ENCODE measurements around the gene CES5A.

CES5A gene

GRCh38 chr16:55888546-55888945, 13.4 kb upstream of the CES5A start:
- Histone ChIP-seq H3K27me3 (ENCODE audit: control insufficient read depth, low read length) (no peaks in the 10 kb centered on the region), H3K4me3 (ENCODE audit: low read length) (no peak overlapping the region), H3K4me2 (ENCODE audit: low read length) (no peak overlapping the region), H3K27ac (ENCODE audit: low read depth, low read length) (no peak overlapping the region), H3K9me3 (ENCODE audit: control insufficient read depth, insufficient read depth, low read length) (peaks cover 3% of the 10 kb centered on the region; the same call in 1 of the 2 replicates), H3K4me1 (ENCODE audit: control insufficient read depth, low read length) (no peaks in the 10 kb centered on the region), H3K79me2 (ENCODE audit: control insufficient read depth, low read length) (no peaks in the 10 kb centered on the region), H3K36me3 (ENCODE audit: control insufficient read depth, low read length) (no peaks in the 10 kb centered on the region), H4K20me1 (ENCODE audit: control insufficient read depth, insufficient read depth, low read depth, low read length) (no peaks in the 10 kb centered on the region), H3F3A (ENCODE audit: control insufficient read depth, insufficient read depth) (no peaks in the 10 kb centered on the region), H3K9me2 (replicated peaks; ENCODE audit: control insufficient read depth, low read length) (no peaks in the 10 kb centered on the region)
- TF ChIP-seq CTCF (IDR thresholded peaks at IDR 0.05; ENCODE audit: low read depth, low read length, poor library complexity, severe bottlenecking), result no peak
- TF ChIP-seq EZH2phosphoT487 (IDR thresholded peaks at IDR 0.05; ENCODE audit: borderline replicate concordance, low read length), result no peak

- Histone ChIP-seq H3K36me3 (ENCODE audit: control insufficient read depth, low read length) (no peaks in the 10 kb centered on the region), H3K9me3 (ENCODE audit: control insufficient read depth, insufficient read depth, low read length) (no peaks in the 10 kb centered on the region), H3K79me2 (ENCODE audit: control insufficient read depth, low read length) (no peaks in the 10 kb centered on the region), H3K27me3 (ENCODE audit: control insufficient read depth, low read length) (no peaks in the 10 kb centered on the region), H3K4me3 (ENCODE audit: low read length) (no peak overlapping the region), H3K9me2 (replicated peaks; ENCODE audit: control insufficient read depth, low read length) (no peaks in the 10 kb centered on the region), H3F3A (ENCODE audit: control insufficient read depth, insufficient read depth) (no peaks in the 10 kb centered on the region), H3K4me2 (ENCODE audit: low read length) (no peak overlapping the region), H4K20me1 (ENCODE audit: control insufficient read depth, insufficient read depth, low read depth, low read length) (no peaks in the 10 kb centered on the region), H3K4me1 (ENCODE audit: control insufficient read depth, low read length) (no peaks in the 10 kb centered on the region), H3K27ac (ENCODE audit: low read depth, low read length) (no peak overlapping the region)
- no peak for TF ChIP-seq EZH2phosphoT487 (IDR thresholded peaks at IDR 0.05; ENCODE audit: borderline replicate concordance, low read length)
- TF ChIP-seq CTCF (IDR thresholded peaks at IDR 0.05; ENCODE audit: low read depth, low read length, poor library complexity, severe bottlenecking), result no peak
Measured at GRCh38 chr16:55876854-55877253, 1.7 kb upstream of the CES5A start.

- Histone ChIP-seq H3K4me2 (ENCODE audit: low read length) (no peak overlapping the region), H3K27ac (ENCODE audit: low read depth, low read length) (no peak overlapping the region), H3F3A (ENCODE audit: control insufficient read depth, insufficient read depth) (no peaks in the 10 kb centered on the region), H3K9me3 (ENCODE audit: control insufficient read depth, insufficient read depth, low read length) (no peaks in the 10 kb centered on the region), H3K4me3 (ENCODE audit: low read length) (no peak overlapping the region), H3K79me2 (ENCODE audit: control insufficient read depth, low read length) (no peaks in the 10 kb centered on the region), H4K20me1 (ENCODE audit: control insufficient read depth, insufficient read depth, low read depth, low read length) (no peaks in the 10 kb centered on the region), H3K36me3 (ENCODE audit: control insufficient read depth, low read length) (no peaks in the 10 kb centered on the region), H3K27me3 (ENCODE audit: control insufficient read depth, low read length) (no peaks in the 10 kb centered on the region), H3K4me1 (ENCODE audit: control insufficient read depth, low read length) (no peaks in the 10 kb centered on the region), H3K9me2 (replicated peaks; ENCODE audit: control insufficient read depth, low read length) (no peaks in the 10 kb centered on the region)
- TF ChIP-seq EZH2phosphoT487 (IDR thresholded peaks at IDR 0.05; ENCODE audit: borderline replicate concordance, low read length) (no peak), CTCF (IDR thresholded peaks at IDR 0.05; ENCODE audit: low read depth, low read length, poor library complexity, severe bottlenecking) (no peak)
Measured at GRCh38 chr16:55873122-55873521, 2.1 kb downstream of the CES5A start.

- no peak overlapping the region for H3K4me2 ChIP-seq (ENCODE audit: low read length)
- no peaks in the 10 kb centered on the region for H3K9me3 ChIP-seq (ENCODE audit: control insufficient read depth, insufficient read depth, low read length)
- TF ChIP-seq CTCF (IDR thresholded peaks at IDR 0.05; ENCODE audit: low read depth, low read length, poor library complexity, severe bottlenecking) (no peak), EZH2phosphoT487 (IDR thresholded peaks at IDR 0.05; ENCODE audit: borderline replicate concordance, low read length) (no peak)
- no peaks in the 10 kb centered on the region for H3K27me3 ChIP-seq (ENCODE audit: control insufficient read depth, low read length)
- no peaks in the 10 kb centered on the region for H4K20me1 ChIP-seq (ENCODE audit: control insufficient read depth, insufficient read depth, low read depth, low read length)
- no peak overlapping the region for H3K27ac ChIP-seq (ENCODE audit: low read depth, low read length)
- no peaks in the 10 kb centered on the region for H3F3A ChIP-seq (ENCODE audit: control insufficient read depth, insufficient read depth)
- no peaks in the 10 kb centered on the region for H3K79me2 ChIP-seq (ENCODE audit: control insufficient read depth, low read length)
- H3K36me3 ChIP-seq (ENCODE audit: control insufficient read depth, low read length), result no peaks in the 10 kb centered on the region
- H3K4me1 ChIP-seq (ENCODE audit: control insufficient read depth, low read length), result no peaks in the 10 kb centered on the region
- H3K9me2 ChIP-seq (replicated peaks; ENCODE audit: control insufficient read depth, low read length), result no peaks in the 10 kb centered on the region
- no peak overlapping the region for H3K4me3 ChIP-seq (ENCODE audit: low read length)
Measured at GRCh38 chr16:55872130-55872529, 3.0 kb downstream of the CES5A start.

Data from DOHH2 (cell line).